ENCODE measurements around the gene CLIC5.

- TF ChIP-seq, protein P1, sequence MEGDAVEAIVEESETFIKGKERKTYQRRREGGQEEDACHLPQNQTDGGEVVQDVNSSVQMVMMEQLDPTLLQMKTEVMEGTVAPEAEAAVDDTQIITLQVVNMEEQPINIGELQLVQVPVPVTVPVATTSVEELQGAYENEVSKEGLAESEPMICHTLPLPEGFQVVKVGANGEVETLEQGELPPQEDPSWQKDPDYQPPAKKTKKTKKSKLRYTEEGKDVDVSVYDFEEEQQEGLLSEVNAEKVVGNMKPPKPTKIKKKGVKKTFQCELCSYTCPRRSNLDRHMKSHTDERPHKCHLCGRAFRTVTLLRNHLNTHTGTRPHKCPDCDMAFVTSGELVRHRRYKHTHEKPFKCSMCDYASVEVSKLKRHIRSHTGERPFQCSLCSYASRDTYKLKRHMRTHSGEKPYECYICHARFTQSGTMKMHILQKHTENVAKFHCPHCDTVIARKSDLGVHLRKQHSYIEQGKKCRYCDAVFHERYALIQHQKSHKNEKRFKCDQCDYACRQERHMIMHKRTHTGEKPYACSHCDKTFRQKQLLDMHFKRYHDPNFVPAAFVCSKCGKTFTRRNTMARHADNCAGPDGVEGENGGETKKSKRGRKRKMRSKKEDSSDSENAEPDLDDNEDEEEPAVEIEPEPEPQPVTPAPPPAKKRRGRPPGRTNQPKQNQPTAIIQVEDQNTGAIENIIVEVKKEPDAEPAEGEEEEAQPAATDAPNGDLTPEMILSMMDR (conservative IDR thresholded peaks at IDR 0.05 in 1 of 2, IDR thresholded peaks at IDR 0.05 in 1 of 2; ENCODE audit: extremely low read depth in 1 of 2, insufficient read depth in 1 of 2, low read depth in 1 of 2, low read length in 2 of 2), result no peak
- no peak for TF ChIP-seq EZH2 (IDR thresholded peaks at IDR 0.05; ENCODE audit: borderline replicate concordance, low read length)
Observed at GRCh38 chr6:45858691-45859090, 157.0 kb downstream of the CLIC5 start.
